HUES6 (cell line): ENCODE data around the gene SUGP2.

Source experiments
- H3K27ac ChIP-seq: 2 replicates; pipeline ENCODE4 v1.7.0; 2013; ENCODE audit warnings: low read depth, mild to moderate bottlenecking, low read length, inconsistent platforms
- H3K27me3 ChIP-seq: 2 replicates; pipeline ENCODE4 v1.6.1; 2013; ENCODE audit warnings: low read length; ENCODE audit not compliant: control insufficient read depth, insufficient read depth
- H3K36me3 ChIP-seq: 2 replicates; pipeline ENCODE4 v1.6.1; 2013; ENCODE audit warnings: low read length; ENCODE audit not compliant: control insufficient read depth, insufficient read depth
- H3K4me1 ChIP-seq: 2 replicates; pipeline ENCODE4 v1.6.1; 2013; ENCODE audit warnings: low read length; ENCODE audit not compliant: control insufficient read depth, insufficient read depth
- H3K4me3 ChIP-seq: 2 replicates; pipeline ENCODE4 v1.5.1; 2013; ENCODE audit warnings: low read depth, low read length
- H3K9ac ChIP-seq: one replicate; pipeline ENCODE4 v1.6.1; 2013; ENCODE audit warnings: mild to moderate bottlenecking, low read length
- H3K9me3 ChIP-seq: 2 replicates; pipeline ENCODE4 v1.6.1; 2013; ENCODE audit warnings: low read depth, low read length; ENCODE audit not compliant: control insufficient read depth, insufficient read depth

SUGP2 gene

DNA sequence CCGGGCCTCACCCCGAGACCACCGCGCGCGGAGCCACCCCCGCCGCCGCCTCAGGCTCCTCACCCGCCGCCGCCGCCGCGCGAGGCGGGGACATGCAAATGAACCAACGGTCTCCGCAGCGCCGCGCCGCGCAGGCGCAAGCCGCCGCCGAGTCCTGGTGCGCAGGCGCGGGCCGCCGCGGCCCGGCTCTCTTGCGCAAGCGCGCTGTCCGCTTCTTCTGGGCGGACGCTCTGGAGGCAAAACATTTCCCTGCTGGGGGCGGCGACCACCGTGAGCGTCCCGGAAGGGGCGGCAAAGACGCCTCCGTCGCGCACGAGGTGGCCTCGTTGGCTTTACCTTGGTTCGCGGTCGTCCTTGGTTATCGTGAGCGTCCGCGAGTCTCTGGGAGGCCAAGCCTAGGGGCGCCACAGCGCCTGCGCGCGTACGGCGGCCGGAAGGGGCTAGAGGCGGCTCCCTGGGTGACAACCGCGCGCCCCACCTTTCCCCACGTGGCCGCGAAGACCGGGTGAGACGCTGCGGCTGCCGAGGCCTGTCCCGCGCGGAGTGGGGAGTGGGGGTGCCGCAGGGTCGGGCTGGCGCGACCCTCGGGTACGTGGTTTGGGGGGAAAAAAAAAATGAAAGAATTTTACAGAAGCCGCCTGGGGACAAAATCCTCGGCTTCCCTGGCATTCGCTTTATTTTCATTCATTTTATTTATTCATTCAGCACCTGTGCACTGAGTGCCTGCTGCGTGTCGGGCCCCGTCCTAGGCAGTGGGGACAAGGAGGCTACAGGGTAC lies at the start of gene SUGP2, which contains the start of gene ARMC6:
Gene SUGP2, minus strand, starts transcription at position 92 of the 778 bp plus-strand sequence. CDS start 2,446 bp downstream, outside the sequence.
Gene ARMC6, plus strand, starts transcription at position 178 of the 778 bp plus-strand sequence. CDS start 607 bp downstream, outside the sequence.
- 0 out of 2 replicates have a peak, but pooled peaks cover 3% of the 10 kb centered on the region for H3K4me1 ChIP-seq
- H3K9ac ChIP-seq = peak within 1 kb of the TSS; percentile 80
- peaks cover 14% of the 10 kb centered on the region for H3K9me3 ChIP-seq
- peak within 1 kb of the TSS; percentile 75; the same call in 1 of the 2 replicates for H3K27ac ChIP-seq
- H3K27me3 ChIP-seq = no peaks in the 10 kb centered on the region
- peaks cover 50% of the 10 kb centered on the region for H3K36me3 ChIP-seq
- H3K4me3 ChIP-seq = peak within 1 kb of the TSS; percentile 92

DNA sequence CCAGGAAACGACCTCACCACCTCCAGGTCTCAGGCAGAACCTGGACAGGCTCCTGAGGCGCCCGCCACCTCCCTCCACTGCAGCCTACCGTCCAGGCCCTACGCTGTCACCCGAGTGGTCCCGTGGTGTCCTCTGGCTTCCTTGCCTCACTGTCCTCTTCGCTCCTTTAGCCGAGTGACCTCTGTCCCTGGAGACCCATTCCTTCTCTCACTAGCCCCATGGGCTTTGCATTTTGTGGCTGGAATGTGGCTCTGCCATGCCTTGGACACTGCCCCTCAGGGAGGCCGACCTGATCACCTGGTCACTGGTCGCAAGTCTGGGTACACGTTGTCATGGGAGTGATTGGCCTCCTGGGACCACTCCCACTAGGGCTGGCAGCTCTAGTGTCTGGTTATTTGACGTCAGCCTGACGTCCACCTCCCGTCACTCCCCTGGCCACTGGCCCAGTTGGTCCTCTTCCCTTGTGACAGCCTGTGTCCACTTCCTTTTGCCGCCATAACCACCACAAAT lies 48.4 kb upstream of the SUGP2 start:
- H3K4me1 ChIP-seq = peaks cover 7% of the 10 kb centered on the region; the same call in 1 of the 2 replicates
- H3K4me3 ChIP-seq = no peak overlapping the region
- no peak overlapping the region for H3K27ac ChIP-seq
- no peak overlapping the region for H3K9ac ChIP-seq
- no peaks in the 10 kb centered on the region for H3K36me3 ChIP-seq
- H3K9me3 ChIP-seq = no peaks in the 10 kb centered on the region
- H3K27me3 ChIP-seq = peaks cover 4% of the 10 kb centered on the region; the same call in 1 of the 2 replicates

DNA sequence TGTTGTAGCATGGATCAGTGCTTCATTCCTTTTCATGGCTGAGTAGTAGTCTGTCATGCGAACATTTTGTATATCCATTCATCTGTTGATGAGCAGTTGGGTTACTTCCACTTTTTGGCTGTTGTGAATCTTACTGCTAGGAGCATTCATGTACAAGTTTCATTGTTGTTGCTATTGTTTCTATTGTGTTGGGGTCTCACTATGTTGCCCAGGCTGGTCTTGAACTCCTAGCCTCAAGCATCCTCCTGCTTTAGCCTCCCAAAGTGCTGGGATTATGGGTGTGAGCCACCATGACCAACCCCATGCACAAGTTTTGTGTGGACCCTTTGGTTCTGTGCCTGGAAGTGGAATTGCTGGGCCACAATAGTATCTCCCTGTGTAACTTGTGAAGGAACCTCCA lies 46.3 kb upstream of the SUGP2 start:
- Histone ChIP-seq H3K4me1 (no peaks in the 10 kb centered on the region), H3K9me3 (no peaks in the 10 kb centered on the region), H3K27ac (no peak overlapping the region), H3K36me3 (no peaks in the 10 kb centered on the region), H3K27me3 (peaks cover 8% of the 10 kb centered on the region; the same call in 1 of the 2 replicates), H3K4me3 (no peak overlapping the region), H3K9ac (no peak overlapping the region)

DNA sequence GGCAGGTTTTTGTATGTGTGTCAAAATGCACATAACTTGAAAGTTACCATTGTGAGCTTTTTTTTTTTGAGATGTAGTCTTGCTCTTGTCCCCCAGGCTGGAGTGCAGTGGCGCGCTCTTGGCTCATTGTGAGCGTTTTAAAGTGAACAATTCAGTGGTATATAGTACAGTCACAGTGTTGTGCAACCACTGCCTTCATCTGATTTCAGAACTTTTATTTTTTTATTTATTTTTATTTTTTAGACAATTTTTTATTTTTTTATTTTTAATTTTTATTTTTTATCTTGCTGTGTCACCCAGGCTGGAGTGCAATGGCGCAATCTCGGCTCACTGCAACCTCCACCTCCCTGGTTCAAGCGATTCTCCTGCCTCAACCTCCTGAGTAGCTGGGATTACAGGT lies 45.5 kb upstream of the SUGP2 start:
- Histone ChIP-seq H3K36me3 (no peaks in the 10 kb centered on the region), H3K27me3 (peaks cover 11% of the 10 kb centered on the region; the same call in 1 of the 2 replicates), H3K27ac (no peak overlapping the region)

DNA sequence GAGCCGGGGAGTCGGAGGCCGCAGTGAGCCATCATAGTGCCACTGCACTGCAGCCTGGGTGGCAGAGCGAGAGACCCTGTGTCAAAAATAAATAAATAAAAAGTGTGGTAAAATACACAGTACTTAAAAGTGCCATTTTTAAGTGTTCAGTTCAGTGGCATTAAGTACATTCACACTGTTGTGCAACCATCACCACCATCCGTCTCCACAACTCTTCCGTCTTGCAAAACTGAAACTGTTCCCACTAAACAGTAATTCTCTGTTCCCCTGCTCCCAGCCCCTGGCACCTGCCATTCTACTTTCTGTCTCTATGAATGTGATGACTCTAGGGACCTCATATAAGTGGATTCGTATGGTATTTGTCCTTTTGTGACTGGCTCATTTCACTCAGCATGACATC lies 43.8 kb upstream of the SUGP2 start:
- Histone ChIP-seq H3K4me1 (no peaks in the 10 kb centered on the region), H3K36me3 (no peaks in the 10 kb centered on the region), H3K4me3 (no peak overlapping the region), H3K9ac (no peak overlapping the region), H3K27me3 (peaks cover 11% of the 10 kb centered on the region; the same call in 1 of the 2 replicates), H3K27ac (no peak overlapping the region), H3K9me3 (no peaks in the 10 kb centered on the region)

More for the DNA sequence above, 45.5 kb upstream of the SUGP2 start:
- Histone ChIP-seq H3K4me3 (no peak overlapping the region), H3K9me3 (no peaks in the 10 kb centered on the region), H3K9ac (no peak overlapping the region), H3K4me1 (no peaks in the 10 kb centered on the region)

DNA sequence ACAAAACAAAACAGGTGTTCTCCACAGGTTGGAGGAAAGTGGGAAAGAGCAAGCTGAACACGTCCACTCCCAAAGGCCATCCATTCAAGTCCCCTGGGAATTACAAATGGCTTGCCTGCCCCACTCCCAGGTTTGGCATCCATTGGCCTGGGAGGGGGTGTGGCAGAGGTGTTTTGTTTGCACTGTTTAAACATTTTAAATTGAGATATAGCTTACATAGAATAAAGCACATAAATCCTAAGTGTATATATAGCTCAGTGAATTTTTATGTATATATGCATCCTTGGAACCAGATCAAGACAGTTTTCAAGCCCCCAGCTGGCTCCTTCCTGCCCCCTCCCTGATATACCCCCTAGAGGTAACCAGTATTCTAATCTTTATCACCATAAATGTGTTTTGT lies 43.2 kb upstream of the SUGP2 start:
- no peak overlapping the region for H3K4me3 ChIP-seq
- no peaks in the 10 kb centered on the region for H3K36me3 ChIP-seq
- peaks cover 11% of the 10 kb centered on the region for H3K27me3 ChIP-seq
- no peaks in the 10 kb centered on the region for H3K9me3 ChIP-seq
- H3K27ac ChIP-seq = no peak overlapping the region
- no peaks in the 10 kb centered on the region for H3K4me1 ChIP-seq
- H3K9ac ChIP-seq = no peak overlapping the region

DNA sequence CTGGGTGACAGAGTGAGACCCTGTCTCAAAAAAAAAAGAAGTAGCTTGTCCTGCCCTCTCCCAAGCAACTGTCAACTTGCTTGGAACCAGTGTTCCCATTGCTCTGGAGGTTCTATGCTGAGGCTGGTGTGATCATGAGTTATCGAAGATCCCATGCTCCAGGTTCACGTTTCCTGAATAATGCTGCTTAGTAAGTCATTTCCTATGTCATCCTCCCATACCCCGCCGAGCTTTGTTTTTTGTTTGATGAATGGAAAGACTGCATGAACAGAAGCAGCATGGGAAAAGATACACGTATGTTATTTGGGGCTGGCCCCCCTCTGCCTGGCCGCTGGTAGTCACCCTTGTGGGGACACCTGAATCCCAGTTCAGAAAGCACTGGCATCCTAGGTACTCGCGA lies 41.8 kb upstream of the SUGP2 start:
- Histone ChIP-seq H3K9ac (no peak overlapping the region), H3K4me1 (no peaks in the 10 kb centered on the region), H3K36me3 (no peaks in the 10 kb centered on the region), H3K27ac (no peak overlapping the region), H3K27me3 (peaks cover 12% of the 10 kb centered on the region), H3K4me3 (no peak overlapping the region), H3K9me3 (no peaks in the 10 kb centered on the region)

DNA sequence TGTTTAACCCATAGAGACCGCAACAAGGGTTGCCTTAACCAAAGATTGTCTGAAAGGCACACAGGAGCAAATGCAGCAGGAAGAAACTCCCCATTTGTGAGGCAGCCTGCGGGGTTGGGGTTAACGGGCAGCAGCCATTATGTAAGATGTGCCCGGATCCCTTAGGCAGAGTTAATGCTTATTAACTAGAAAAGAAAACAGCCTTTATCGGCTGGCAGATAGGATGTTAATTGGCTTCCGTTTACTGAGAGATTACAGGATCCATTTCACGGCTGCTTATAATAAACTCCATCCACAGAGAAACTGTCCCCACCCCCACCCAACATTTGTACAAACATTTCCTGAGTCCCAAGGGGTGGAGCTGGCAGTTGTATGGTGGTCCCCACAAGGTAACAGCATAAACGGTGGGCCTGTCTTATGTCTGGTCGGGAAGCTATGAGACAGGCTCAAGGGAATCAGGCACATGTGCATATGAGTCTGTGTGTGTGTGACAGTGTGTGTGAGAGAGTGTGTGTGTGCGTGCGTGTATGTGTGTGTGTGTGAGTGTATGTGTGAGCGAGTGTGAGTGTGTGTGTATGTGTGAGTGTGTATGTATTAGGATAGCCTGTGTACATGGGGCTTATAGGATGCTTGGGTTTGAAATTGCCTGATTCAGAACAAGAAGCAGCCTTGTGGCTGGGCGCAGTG lies 41.0 kb upstream of the SUGP2 start:
- Histone ChIP-seq H3K4me3 (no peak overlapping the region), H3K4me1 (no peaks in the 10 kb centered on the region), H3K9ac (no peak overlapping the region), H3K9me3 (no peaks in the 10 kb centered on the region), H3K27ac (no peak overlapping the region), H3K36me3 (no peaks in the 10 kb centered on the region), H3K27me3 (peaks cover 14% of the 10 kb centered on the region; the same call in 1 of the 2 replicates)

DNA sequence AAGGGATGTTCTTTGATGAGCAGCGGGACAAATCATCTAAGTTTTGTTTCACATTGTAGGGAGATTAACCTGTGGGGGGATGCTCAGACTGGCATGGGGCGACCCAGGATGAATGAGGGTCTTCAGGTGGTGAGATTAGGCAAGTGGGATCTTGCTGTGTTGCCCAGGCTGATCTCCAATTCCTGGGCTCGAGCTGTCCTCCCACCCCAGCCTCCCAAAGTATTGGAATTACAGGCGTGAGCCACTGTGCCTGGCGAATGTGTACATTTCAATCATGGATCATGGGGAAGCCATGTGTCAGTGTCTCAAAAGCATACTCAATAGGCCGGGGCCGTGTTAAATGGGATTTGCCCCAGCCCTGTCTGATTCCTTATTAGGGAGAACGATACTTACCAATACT lies 38.6 kb upstream of the SUGP2 start:
- Histone ChIP-seq H3K9me3 (no peaks in the 10 kb centered on the region), H3K27me3 (peaks cover 25% of the 10 kb centered on the region), H3K4me3 (no peak overlapping the region), H3K9ac (no peak overlapping the region), H3K36me3 (no peaks in the 10 kb centered on the region), H3K4me1 (no peaks in the 10 kb centered on the region), H3K27ac (no peak overlapping the region)

DNA sequence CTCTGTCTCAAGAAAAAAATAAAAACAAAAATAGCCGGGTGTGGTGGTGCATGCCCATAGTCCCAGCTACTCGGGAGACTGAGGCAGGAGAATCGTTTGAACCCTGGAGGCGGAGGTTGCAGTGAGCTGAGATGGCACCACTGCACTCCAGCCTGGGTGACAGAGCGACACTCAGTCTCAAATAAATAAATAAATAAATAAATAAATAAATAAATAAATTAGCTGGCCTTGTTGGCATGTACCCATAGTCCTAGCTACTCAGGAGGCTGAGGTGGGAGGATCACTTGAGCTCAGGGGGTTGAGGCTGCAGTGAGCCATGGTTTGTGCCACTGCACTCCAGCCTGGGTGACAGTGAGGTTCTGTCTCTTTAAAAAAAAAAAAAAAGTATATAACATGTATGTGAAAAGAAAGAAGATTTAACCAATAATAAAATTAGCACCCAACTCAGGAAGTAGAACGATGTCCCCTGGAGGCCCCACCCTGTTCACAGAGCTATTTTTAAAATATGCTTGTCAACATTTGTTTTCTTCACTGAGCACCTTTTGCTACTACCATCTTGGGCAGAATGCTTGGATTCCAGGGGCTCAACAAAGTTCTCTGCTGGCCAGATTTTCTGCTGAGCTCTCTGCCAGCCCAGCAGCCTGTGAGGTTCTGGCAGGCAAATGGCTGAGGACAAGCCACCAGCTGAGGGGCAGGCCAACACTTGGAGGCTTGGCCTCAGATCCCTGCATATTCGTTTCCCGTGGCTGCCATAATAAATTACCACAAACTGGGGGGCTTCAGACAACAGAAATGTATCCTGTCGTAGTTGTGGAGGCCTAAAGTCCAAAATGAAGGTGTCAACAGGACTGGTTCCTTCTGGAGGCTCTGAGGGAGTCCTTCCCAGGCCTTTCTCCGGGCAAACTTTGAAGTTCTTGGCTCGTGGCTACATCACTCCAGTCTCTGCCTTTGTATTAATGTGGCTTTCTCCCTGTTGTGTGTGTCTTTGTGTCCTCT lies 35.6 kb upstream of the SUGP2 start:
- peaks cover 15% of the 10 kb centered on the region for H3K4me1 ChIP-seq
- H3K9me3 ChIP-seq = no peaks in the 10 kb centered on the region
- no peaks in the 10 kb centered on the region for H3K36me3 ChIP-seq
- peaks cover 37% of the 10 kb centered on the region for H3K27me3 ChIP-seq
- H3K9ac ChIP-seq = no peak overlapping the region
- no peak overlapping the region for H3K4me3 ChIP-seq
- H3K27ac ChIP-seq = no peak overlapping the region
